GM18951 (cell line): ENCODE data around the gene MAP6D1.
A peak's percentile ranks its signal among the peaks of the same experiment; 100 is the strongest.

Experiments
- POLR2A ChIP-seq: IDR thresholded peaks from 4 replicates; pipeline ENCODE4 v1.6.1; 2011; ENCODE audit warnings: mild to moderate bottlenecking; ENCODE audit not compliant: insufficient read length, insufficient read depth; ENCODE audit errors: extremely low read depth
- in situ Hi-C: fragments of 300-500 bp; cut with MboI; formaldehyde crosslinking; loops from one replicate; pipeline ENCODE4 v1.12.0; 2022; ENCODE audit warnings: low sequenced_read_pairs, mixed read lengths, inconsistent platforms; ENCODE audit not compliant: unreplicated experiment

Gene MAP6D1

GRCh38 chr3:183818041-183818620, 7.2 kb downstream of the MAP6D1 start:
- in situ Hi-C loops: no loop called here
- TF ChIP-seq POLR2A: no peak

- in situ Hi-C loops: no loop called here
- no peak for TF ChIP-seq POLR2A
Measured at GRCh38 chr3:183817639-183818038, 7.7 kb downstream of the MAP6D1 start.

- no peak for TF ChIP-seq POLR2A
- in situ Hi-C loops: no loop called here
Measured at GRCh38 chr3:183816681-183817510, 8.5 kb downstream of the MAP6D1 start.

GRCh38 chr3:183815951-183816475, 9.4 kb downstream of the MAP6D1 start:
- no peak for TF ChIP-seq POLR2A
- in situ Hi-C loops: no loop called here

GRCh38 chr3:183815563-183815940, 9.8 kb downstream of the MAP6D1 start:
- peak; percentile 18 for TF ChIP-seq POLR2A
- in situ Hi-C loops: no loop called here

GRCh38 chr3:183814240-183814639, 11.1 kb downstream of the MAP6D1 start:
- TF ChIP-seq POLR2A: no peak
- in situ Hi-C loops: no loop called here

- in situ Hi-C loops: no loop called here
- TF ChIP-seq POLR2A: no peak
Measured at GRCh38 chr3:183812761-183813445, 12.5 kb downstream of the MAP6D1 start.

GRCh38 chr3:183811638-183812037, 13.7 kb downstream of the MAP6D1 start:
- TF ChIP-seq POLR2A: no peak
- in situ Hi-C loops: no loop called here

- TF ChIP-seq POLR2A: no peak
- in situ Hi-C loops: no loop called here
Measured at GRCh38 chr3:183810643-183811594, 14.5 kb downstream of the MAP6D1 start.

GRCh38 chr3:183809270-183809669, 16.1 kb downstream of the MAP6D1 start:
- in situ Hi-C loops: no loop called here
- TF ChIP-seq POLR2A: no peak

GRCh38 chr3:183808355-183808754, 17.0 kb downstream of the MAP6D1 start:
- in situ Hi-C loops: no loop called here
- no peak for TF ChIP-seq POLR2A

GRCh38 chr3:183807881-183808280, 17.5 kb downstream of the MAP6D1 start:
- in situ Hi-C loops: no loop called here

More at GRCh38 chr3:183807881-183808280, 17.5 kb downstream of the MAP6D1 start:
- no peak for TF ChIP-seq POLR2A
